NK-92 (cell line): ENCODE data around the gene RASGRP3.

Source experiments
- DNase-seq: peaks from one replicate; lab custom pipeline; 2025; ENCODE audit not compliant: unreplicated experiment; lab: John Stamatoyannopoulos, UW

The RASGRP3 gene

GRCh38 chr2:33518929-33519328, 42.5 kb downstream of the RASGRP3 start:
- DNase-seq: no peak

- no peak for DNase-seq
These were observed 45.4 kb downstream of the RASGRP3 start for GRCh38 chr2:33521791-33522281.

GRCh38 chr2:33522576-33522975, 46.1 kb downstream of the RASGRP3 start:
- DNase-seq: no peak

GRCh38 chr2:33525666-33526065, 49.2 kb downstream of the RASGRP3 start:
- no peak for DNase-seq

GRCh38 chr2:33526132-33526531, 49.7 kb downstream of the RASGRP3 start:
- no peak for DNase-seq

- DNase-seq: no peak
These were observed 50.5 kb downstream of the RASGRP3 start for GRCh38 chr2:33526921-33527320.

- DNase-seq: no peak
These were observed 52.0 kb downstream of the RASGRP3 start for GRCh38 chr2:33528441-33528950.

GRCh38 chr2:33529771-33530481, 53.5 kb downstream of the RASGRP3 start:
- DNase-seq: no peak

- no peak for DNase-seq
These were observed 54.5 kb downstream of the RASGRP3 start for GRCh38 chr2:33530690-33531548.

- DNase-seq: no peak
These were observed 55.2 kb downstream of the RASGRP3 start for GRCh38 chr2:33531549-33532059.

- DNase-seq: no peak
These were observed 55.7 kb downstream of the RASGRP3 start for GRCh38 chr2:33532146-33532545.

GRCh38 chr2:33532966-33533365, 56.5 kb downstream of the RASGRP3 start:
- DNase-seq: no peak

- no peak for DNase-seq
These were observed 59.0 kb downstream of the RASGRP3 start for GRCh38 chr2:33535421-33535820.

GRCh38 chr2:33541243-33541642, 64.8 kb downstream of the RASGRP3 start:
- no peak for DNase-seq

GRCh38 chr2:33550206-33550605, 73.8 kb downstream of the RASGRP3 start:
- DNase-seq: no peak

GRCh38 chr2:33552758-33553461, 76.5 kb downstream of the RASGRP3 start:
- DNase-seq: no peak

GRCh38 chr2:33555681-33556080, 79.2 kb downstream of the RASGRP3 start:
- DNase-seq: no peak

- no peak for DNase-seq
These were observed 82.9 kb downstream of the RASGRP3 start for GRCh38 chr2:33559328-33559727.

GRCh38 chr2:33560017-33560416, 83.6 kb downstream of the RASGRP3 start:
- no peak for DNase-seq

GRCh38 chr2:33561872-33562271, 85.4 kb downstream of the RASGRP3 start:
- no peak for DNase-seq

- DNase-seq: no peak
These were observed 94.2 kb downstream of the RASGRP3 start for GRCh38 chr2:33570681-33571080.
